Midbrain (tissue), 1 donor: ENCODE results near the gene IFI27L1.
A peak's percentile ranks its signal among the peaks of the same experiment; 100 is the strongest.
"Not testable (repeated sequence)": the region's sequence is repeated elsewhere in the genome, so short reads cannot be mapped to it uniquely, and the experiment has no call there.

Experiments used
- DNase-seq: peaks from one replicate; lab custom pipeline; 2025; lab: John Stamatoyannopoulos, UW

The IFI27L1 gene

GRCh38 chr14:94048691-94049624 lies 32.2 kb upstream of the IFI27L1 start:
- peak; percentile 56 for DNase-seq

- DNase-seq, result no peak
Measured at GRCh38 chr14:94049625-94050023, 31.5 kb upstream of the IFI27L1 start.

DNA sequence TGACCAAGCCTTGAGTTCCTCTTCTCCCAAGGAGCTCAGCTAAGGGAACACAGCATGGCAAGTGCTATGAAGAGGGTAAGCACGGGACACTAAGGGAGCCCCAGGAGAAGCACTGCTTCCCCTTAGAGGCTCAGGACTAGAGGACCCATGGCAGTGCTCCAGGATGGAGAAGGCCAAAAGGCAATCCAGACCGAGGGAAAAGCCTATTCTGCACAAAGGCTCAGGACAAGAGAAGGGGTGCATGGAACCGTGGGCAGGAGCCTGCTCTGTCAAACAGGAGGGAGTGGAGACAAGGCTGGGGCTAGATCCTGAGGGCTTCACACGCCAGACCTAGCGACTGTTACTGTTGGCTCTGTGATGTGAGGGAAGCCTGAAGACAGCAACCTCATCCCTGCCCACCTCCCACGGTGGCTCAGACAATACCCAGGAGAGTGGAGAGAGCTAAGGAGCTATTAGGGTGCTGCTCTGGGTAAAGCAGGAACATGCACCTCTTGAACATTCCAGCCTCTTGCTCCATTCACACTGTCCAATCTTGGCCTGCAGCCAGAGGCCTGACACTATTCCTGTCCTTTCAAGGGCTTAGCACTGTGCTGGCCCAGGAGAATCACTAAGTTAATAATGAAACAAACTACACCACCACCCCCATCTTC lies 30.8 kb upstream of the IFI27L1 start:
- DNase-seq, result no peak

DNA sequence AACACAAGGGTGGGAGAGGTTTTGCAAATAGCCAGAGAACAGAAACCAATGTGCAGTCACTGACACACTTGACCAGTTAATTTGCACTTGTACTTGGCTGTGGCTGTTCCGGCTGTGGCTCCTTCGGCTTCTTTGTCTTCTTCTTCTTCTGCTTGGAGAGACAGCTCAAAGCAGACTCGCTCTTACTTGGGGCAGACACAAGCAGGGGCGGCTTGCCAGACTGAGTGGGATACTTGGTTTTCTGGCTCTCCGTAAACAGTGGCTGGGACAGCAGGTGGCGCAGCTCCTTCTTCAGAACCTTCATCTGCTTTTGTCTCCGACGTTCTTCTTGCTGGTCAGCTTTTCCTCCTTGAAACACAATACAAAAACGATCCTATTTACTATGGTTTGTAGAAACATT lies 30.0 kb upstream of the IFI27L1 start:
- peak; percentile 84 for DNase-seq

DNA sequence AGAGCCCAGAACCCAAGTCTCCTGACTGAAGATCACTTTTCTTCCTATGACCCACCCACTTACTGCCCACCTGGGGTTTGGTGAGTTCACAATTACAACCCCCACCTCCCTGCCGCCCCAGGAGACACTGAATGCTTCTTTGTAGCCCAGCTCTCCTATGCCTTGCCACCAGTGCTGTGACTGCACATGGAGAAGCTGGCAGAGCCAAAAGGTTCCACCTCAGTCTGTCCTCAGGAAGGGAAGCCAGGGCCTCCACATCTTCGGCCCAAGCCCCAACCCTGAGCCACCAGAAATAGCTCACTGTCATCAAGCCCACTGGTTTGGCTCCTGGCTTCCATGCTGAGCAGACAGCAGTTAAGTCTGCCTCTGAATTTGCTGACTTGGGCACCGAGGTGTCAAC lies 29.3 kb upstream of the IFI27L1 start:
- DNase-seq, result no peak

GRCh38 chr14:94052199-94052598 lies 28.9 kb upstream of the IFI27L1 start:
- no peak for DNase-seq

GRCh38 chr14:94052662-94053061 lies 28.4 kb upstream of the IFI27L1 start:
- DNase-seq, result no peak

DNA sequence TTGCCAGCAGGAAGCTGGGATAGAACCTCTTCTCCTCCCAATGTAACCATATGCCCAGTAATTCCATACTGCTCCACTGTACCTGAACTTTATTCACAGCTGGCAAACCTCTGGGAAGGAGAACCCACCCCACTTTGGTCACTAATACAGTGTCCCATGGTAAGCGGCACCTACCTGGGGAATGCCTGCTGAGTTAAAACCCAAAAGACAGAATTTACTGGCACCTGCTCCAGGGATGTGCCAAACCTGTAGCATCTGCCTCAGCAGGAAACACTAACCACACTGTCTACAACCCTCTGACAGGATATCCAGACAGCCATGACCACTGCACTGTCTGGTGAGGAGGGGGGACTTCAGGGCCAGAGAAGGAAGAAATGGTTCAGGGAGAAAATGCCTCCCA lies 26.7 kb upstream of the IFI27L1 start:
- no peak for DNase-seq

GRCh38 chr14:94054936-94055335 lies 26.2 kb upstream of the IFI27L1 start:
- no peak for DNase-seq

GRCh38 chr14:94056579-94057308 lies 24.4 kb upstream of the IFI27L1 start:
- no peak for DNase-seq

- DNase-seq, result no peak
Measured at GRCh38 chr14:94058128-94058673, 22.9 kb upstream of the IFI27L1 start.

DNA sequence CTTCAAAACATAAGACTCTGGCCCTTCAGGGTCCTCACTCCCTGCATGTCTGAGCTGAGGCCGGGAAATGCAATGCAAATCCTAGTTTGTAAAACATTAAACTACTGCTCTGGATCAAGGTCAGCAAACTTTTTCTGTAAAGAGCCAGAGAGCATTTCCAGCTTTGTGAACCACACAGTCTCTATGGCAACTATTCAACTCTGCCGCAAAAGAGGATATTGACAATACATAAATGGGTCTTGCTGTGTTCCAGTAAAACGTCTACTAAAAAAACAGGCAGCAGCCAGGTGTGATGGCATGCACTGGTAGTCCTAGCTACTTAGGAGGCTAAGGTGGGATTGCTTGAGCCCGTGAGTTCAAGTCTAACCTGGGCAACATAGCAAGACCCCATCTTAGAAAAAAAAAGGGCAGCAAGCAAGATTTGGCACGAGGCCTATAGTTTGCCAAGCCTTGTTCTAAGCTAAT lies 22.4 kb upstream of the IFI27L1 start:
- DNase-seq, result no peak

DNA sequence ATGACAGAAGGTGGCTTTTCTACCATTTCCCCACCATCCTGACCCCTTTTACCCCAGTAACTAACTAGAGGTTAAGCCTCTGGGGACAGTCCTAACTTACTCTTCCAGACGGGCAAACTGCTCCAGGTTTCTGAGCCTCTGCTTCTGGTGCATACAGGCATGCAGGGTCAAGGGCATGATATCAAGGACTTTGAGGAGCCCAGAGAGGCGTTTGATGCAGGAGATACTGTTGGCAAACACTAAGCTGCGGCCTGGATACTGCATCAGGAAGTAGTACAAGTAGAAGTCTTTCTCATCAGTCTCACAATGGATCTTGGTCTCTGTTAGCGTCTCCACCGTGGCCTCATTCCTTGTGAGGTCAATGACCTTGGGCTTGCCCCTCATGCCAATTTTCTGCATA lies 21.1 kb upstream of the IFI27L1 start:
- no peak for DNase-seq

DNA sequence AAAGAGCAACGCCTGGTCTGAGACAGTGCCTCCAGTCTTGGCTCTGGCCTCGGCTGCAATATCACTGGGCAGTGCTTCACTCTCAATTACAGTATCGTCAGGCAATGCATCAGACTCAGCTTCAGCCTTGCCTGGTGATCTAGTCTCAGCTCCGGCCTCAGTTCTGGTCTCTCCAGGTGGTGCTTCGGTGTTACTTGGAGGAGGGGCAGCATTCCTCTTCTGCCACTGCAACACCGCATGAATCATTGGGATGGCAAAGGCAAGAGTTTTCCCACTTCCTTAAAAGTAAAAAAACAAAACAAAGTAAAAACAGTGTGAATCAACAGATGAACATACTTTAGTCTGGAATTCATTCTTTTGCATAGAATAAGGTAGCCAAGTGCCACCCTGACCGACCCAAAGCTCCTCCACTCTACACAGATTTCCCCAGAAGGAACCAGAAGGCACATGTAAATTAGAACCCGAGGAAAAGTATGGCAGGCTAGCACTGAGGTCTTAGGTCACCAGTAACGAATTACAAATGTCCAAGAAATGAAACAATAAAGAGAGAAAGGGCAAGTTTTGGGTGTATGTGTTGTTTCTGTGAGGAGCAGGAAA lies 18.7 kb upstream of the IFI27L1 start:
- DNase-seq, result no peak

DNA sequence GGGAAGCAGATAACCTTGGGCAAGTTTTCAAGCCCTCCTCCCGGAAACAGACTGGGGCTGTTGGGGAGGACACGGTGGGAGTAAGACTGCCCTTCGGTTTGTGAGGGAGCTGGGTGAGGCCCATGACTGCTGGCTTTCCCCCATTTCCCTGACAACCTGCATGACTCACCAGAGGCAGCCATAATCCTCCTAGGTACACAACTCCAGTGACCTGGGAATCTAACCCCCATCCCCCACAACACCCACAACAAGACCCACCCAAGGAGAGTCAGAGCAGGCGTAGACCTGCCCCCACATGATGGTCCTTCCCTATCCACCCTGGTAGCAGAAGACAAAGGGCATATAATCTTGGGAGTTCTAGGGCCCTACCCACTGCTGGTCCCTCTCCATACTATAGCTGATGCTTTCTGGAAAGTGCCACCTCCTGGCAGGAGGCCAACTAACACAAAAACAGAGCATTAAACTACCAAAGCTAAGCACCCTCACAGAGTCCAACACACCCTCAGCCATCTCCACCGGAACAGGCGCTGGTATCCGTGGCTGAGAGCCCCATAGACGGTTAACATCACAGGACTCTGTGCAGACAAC lies 14.9 kb upstream of the IFI27L1 start:
- no peak for DNase-seq

DNA sequence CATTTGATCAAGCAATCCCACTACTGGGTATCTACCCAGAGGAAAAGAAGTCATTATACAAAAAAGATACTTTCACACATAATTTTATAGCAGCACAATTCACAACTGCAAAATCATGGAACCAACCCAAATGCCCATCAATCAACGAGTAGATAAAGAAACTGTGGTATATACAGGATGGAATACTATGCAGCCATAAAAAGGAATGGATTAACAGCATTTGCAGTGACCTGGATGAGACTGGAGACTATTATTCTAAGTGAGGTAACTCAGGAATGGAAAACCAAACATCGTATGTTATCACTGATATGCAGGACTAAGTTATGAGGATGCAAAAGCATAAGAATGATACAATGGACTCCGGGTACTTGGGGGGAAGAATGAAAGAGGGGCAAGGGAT lies 9.0 kb upstream of the IFI27L1 start:
- not testable (repeated sequence) for DNase-seq

DNA sequence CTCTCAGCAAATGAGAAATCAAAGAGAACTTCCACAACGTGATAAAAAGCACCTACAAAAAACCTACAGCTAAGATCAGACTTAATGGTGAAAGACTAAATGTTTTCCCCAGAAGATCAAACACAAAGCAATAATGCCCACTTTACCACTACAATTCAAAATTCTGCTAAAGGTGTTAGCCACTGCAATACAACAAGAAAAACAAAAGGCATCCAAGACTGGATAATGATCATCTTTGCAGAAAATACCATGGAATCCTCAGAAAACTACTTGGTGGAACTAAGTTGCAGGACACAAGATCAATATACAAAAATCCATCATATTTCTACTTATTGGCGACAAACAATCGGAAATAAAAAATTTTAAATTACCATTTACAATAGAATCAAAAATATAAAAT lies 6.6 kb upstream of the IFI27L1 start:
- no peak for DNase-seq

DNA sequence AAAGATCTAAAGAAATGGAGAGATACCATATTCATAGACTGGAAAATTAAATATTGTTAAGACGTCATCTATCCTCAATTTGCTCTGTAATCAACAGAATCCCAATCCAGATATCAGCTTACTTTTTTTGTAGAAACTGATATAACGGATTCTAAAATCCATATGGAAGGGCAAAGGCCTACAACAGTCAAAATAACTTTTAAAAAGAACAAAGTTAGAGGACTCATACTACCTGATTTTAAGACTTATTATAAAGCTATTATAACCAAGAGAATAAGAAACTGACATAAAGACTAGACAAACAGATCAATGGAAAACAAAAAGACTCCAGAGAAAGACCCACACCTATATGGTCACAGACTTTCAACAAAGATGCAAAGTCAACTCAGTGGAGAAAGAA lies 6.1 kb upstream of the IFI27L1 start:
- DNase-seq, result no peak

DNA sequence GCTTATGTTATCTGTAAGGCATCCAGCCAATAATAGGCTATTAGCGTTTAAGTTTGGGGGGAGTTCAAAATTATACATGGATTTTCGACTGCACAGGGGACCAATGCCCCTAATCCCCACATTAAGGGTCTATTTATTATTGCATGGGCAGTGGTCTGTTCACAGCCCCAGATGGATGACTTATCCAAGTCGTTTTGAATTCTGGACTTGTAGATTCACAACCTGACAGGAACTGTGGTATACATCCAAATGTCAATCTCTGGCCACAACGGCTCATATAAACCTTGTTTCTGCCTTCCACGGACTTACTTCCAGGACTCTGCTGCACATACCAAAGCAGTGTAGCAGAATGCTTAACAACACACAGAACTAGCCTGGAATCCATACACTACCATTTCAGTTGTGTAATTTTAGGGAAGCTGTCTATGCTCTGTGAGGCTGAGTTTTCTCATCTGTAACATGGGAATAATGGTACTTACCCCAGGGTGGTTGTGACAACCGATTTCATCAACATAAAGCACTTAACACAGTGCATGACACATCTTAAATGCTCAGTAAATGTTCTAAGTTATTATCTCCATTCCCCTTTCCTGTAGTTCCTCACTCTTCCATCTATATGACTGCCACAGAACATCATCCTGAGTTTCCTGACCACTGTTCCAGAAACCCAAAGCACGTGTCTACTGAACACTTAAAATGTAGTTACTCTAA lies 3.8 kb upstream of the IFI27L1 start:
- no peak for DNase-seq

DNA sequence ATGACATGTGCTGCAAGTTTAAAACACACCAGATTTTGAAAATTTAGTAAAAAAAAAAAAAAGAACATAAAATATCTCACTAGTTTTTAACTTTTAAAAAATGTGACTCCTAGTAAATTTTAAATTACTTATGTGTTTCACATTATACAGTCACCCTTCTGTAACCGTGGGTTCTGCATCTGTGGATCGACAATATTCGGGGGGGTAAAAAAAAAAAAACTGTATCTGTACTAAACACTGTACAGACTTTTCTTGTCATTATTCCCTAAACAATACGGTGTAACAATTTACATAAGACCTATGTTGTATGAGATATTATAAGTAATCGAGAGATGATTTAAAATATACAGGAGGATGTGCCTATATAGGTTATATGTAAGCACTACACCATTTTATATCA lies 3.3 kb upstream of the IFI27L1 start:
- no peak for DNase-seq
